RWPE1 (cell line): Measurements from ENCODE around the gene KCNK10.

ENCODE experiments used
- CTCF ChIA-PET: fragments of 350-600 bp; sonication (Branson Sonifier 250); formaldehyde crosslinking; extraction: SDS; loops from one replicate; lab custom pipeline; 2021; lab: Yijun Ruan, JAX
- POLR2A ChIA-PET: fragments of 400-600 bp; formaldehyde crosslinking; extraction: SDS; loops from one replicate; lab custom pipeline; 2020; ENCODE audit warnings: antibody characterized with exemption; ENCODE audit not compliant: low non-redundant PET; lab: Yijun Ruan, JAX
- DNase-seq: peaks from one replicate; pipeline ENCODE4 v3.0.0; 2012; ENCODE audit warnings: low spot score
- H3K27ac ChIP-seq: fragments of 450-650 bp; 2 replicates; pipeline ENCODE4 v1.5.1; 2017
- CTCF ChIP-seq: fragments of 450-650 bp; conservative IDR thresholded peaks from 2 replicates; pipeline ENCODE4 v1.5.1; 2017; ENCODE audit warnings: low read depth, mild to moderate bottlenecking

Gene KCNK10

DNA sequence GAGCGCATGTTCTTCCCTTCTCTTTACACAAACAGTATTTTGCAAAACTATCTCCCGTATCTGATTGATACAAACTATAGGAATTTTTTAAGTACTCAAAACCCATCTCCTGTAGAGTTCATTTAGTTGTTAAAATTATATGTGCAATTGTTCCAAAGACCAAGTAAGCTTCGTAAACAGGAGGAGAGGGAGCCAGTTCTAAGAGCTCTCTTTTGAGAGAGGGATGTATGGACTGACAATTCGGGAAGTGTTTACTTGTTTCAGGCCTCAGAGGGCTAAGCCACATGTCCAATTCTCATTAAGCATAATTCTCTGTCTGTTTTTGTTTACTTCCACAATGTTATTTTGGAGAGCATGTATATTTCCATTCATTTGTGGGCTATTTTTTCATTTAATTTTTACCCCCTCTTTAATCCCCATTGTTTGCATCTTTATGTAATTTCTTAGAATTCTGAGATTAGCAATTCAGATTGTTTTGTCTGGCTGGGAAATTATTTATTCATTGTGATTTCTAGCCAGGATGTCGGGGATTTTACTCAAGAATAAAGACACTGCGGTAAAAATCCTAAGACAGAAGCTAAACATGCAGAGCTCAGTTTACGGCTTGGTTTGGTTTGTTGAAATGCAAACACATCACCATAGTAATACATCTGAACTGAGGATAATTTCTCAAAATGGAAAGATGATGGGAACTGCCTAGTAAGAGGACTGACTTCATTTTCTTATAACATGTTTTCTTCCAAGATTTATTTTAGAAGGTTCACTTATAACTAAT is 126.8 kb downstream of the KCNK10 start:
- TF ChIP-seq CTCF: no peak
- POLR2A ChIA-PET: no interaction called here
- DNase-seq: no peak
- CTCF ChIA-PET: interaction anchor here (0.5 kb wide), 1 partner anchor 252 kb away, joined by 3 read pairs; no protein-coding TSS in a partner anchor
- no peak overlapping the region for H3K27ac ChIP-seq

GRCh38 chr14:88195676-88196075 is 127.4 kb downstream of the KCNK10 start:
- no peak overlapping the region for H3K27ac ChIP-seq
- POLR2A ChIA-PET: no interaction called here
- CTCF ChIA-PET: interaction anchor here (0.5 kb wide), 1 partner anchor 251 kb away, joined by 3 read pairs; no protein-coding TSS in a partner anchor
- no peak for DNase-seq
- TF ChIP-seq CTCF: no peak

- DNase-seq: no peak
- ChIA-PET CTCF (interaction anchor here (0.6 kb wide), 1 partner anchor 1261 kb away, joined by 3 read pairs; no protein-coding TSS in a partner anchor), POLR2A (no interaction called here)
- H3K27ac ChIP-seq: no peak overlapping the region
- TF ChIP-seq CTCF: no peak
These were observed 128.5 kb downstream of the KCNK10 start for GRCh38 chr14:88194531-88194930.

DNA sequence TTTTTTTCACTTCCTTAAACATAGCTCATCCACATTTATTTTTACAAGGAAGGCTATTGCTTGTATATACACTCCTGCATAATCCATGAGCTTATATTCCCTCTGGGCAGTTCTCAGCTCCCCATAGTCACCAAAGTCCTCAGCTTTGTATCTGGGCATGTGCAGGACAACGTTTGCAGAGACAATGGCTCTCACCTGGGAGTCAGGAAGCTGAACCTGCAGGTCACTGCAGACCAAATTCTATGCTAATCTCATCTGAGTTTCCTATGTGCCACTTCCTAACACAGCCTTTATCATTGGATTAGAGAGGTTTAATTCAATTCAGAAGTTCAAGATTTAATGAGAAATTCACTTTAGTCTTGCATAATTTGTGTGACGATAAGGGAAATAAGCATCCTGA is 131.5 kb downstream of the KCNK10 start:
- CTCF ChIA-PET: no interaction called here
- POLR2A ChIA-PET: no interaction called here

DNA sequence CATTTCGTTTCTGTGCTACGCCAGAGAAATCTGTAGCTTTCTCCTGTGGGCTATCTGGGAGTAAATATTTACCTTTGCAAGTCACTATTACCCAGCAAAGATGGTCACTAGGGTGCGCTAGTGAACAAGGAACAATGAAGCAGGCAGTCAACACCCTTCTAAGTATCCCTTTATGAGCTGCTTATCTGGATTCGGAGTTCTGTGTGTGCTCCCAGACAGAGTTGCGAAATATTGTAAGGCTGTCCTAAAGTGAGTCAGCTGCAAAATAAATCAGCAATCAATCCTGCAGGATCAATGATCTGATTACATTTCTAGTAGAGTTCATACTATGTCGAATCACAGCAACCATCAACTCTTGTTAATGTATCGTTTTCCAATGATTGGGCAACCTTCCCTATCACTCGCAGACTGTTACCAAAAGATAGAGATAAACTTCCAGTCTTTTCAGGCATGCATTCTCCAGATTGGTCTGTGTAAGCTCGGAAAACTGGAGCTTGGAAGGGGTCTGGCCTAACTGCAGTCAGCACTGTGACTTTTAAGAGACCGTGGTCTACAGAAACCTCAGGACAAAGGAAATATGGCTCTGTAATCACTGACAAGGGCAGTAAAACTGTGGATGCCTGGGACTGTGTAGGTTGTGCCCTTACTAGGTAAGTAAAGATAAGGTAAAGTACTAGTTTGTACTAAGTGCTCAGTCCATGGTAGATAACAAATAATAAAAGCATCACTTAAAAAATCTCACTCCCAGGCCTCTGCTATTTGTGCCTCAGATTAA is 133.5 kb downstream of the KCNK10 start:
- ChIA-PET CTCF (interaction anchor here (0.5 to 2.7 kb wide), 26 partner anchors 8 to 478 kb away, joined by 3 to 13 read pairs (median 3); partner anchors contain the start of gene SPATA7), POLR2A (no interaction called here)
- no peak overlapping the region for H3K27ac ChIP-seq
- TF ChIP-seq CTCF: peak; percentile 56
- DNase-seq: peak; percentile 63

More for the DNA sequence above, 131.5 kb downstream of the KCNK10 start:
- H3K27ac ChIP-seq: no peak overlapping the region
- no peak for TF ChIP-seq CTCF
- DNase-seq: no peak

DNA sequence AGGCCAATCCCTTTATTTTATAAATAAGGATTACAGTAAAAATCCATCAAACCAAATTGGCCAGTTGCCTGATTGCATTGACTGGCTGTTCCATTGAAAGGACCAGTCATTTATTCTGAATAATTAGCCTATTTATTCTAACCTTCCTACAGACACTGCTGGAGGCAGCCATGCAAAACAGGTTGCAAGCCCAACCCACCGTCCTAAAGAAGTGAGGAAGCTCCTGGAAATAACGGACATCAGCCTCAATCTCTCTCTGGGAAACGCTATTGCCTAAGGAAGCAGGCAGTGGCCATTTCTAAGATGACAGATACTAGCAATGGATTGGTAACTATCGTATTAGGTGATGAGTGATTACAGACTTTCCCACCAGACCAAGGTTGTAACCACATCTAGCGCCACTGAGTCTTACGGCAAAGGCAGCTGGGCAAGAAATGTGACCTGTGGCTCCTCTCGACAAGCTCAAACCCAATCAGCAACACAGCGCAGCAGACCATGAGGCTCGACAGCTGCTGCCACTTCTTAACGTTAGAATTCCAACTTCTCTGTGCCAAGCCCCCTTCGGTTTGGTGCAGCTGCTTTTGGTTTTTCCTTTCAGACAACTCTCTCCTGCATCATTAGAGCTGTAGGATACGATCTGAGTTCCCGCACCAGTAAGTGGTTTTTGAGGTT is 134.2 kb downstream of the KCNK10 start:
- no peak overlapping the region for H3K27ac ChIP-seq
- TF ChIP-seq CTCF: no peak
- CTCF ChIA-PET: interaction anchor here (0.5 to 2.7 kb wide), 19 partner anchors 7 to 371 kb away, joined by 3 to 13 read pairs (median 3); partner anchors contain the start of gene SPATA7
- POLR2A ChIA-PET: no interaction called here
- no peak for DNase-seq
